HG03378 (cell line): ENCODE measurements around the gene ALOX15B.

ENCODE experiments used
- ATAC-seq: cut with Tn5 transposase; IDR thresholded peaks from one replicate; pipeline ENCODE4 v1.9.1; 2021; ENCODE audit warnings: mild to moderate bottlenecking, moderate library complexity; ENCODE audit not compliant: unreplicated experiment

ALOX15B gene

GRCh38 chr17:8032442-8032841 is 6.4 kb upstream of the ALOX15B start:
- no peak for ATAC-seq

- ATAC-seq, result no peak
Measured at GRCh38 chr17:8039611-8040168, 831 bp downstream of the ALOX15B start.

GRCh38 chr17:8041249-8041928 is 2.5 kb downstream of the ALOX15B start:
- no peak for ATAC-seq

- ATAC-seq, result no peak
Measured at GRCh38 chr17:8041979-8042378, 3.1 kb downstream of the ALOX15B start.

- no peak for ATAC-seq
Measured at GRCh38 chr17:8044819-8045810, 6.3 kb downstream of the ALOX15B start.

- no peak for ATAC-seq
Measured at GRCh38 chr17:8046306-8046928, 7.6 kb downstream of the ALOX15B start.

- no peak for ATAC-seq
Measured at GRCh38 chr17:8046929-8047768, 8.3 kb downstream of the ALOX15B start.

- ATAC-seq, result no peak
Measured at GRCh38 chr17:8047769-8048110, 8.9 kb downstream of the ALOX15B start.

- ATAC-seq, result no peak
Measured at GRCh38 chr17:8048236-8048635, 9.4 kb downstream of the ALOX15B start.

GRCh38 chr17:8048736-8049135 is 9.9 kb downstream of the ALOX15B start:
- no peak for ATAC-seq

GRCh38 chr17:8051831-8052230 is 13.0 kb downstream of the ALOX15B start:
- ATAC-seq, result no peak

GRCh38 chr17:8052256-8053252 is 13.7 kb downstream of the ALOX15B start:
- no peak for ATAC-seq

- no peak for ATAC-seq
Measured at GRCh38 chr17:8053600-8053999, 14.7 kb downstream of the ALOX15B start.

- no peak for ATAC-seq
Measured at GRCh38 chr17:8055851-8056231, 17.0 kb downstream of the ALOX15B start.

GRCh38 chr17:8056232-8056975 is 17.5 kb downstream of the ALOX15B start:
- peak; percentile 49 for ATAC-seq

GRCh38 chr17:8056976-8057625 is 18.2 kb downstream of the ALOX15B start:
- no peak for ATAC-seq

- ATAC-seq, result peak; percentile 45
Measured at GRCh38 chr17:8057691-8058114, 18.8 kb downstream of the ALOX15B start.

GRCh38 chr17:8059131-8059530 is 20.3 kb downstream of the ALOX15B start:
- ATAC-seq, result no peak
